Globus pallidus (tissue), 1 donor: ENCODE measurements around the gene RYR1.
"Not testable (repeated sequence)": the region's sequence is repeated elsewhere in the genome, so short reads cannot be mapped to it uniquely, and the experiment has no call there.

Source experiments
- DNase-seq: peaks from one replicate; pipeline ENCODE4 v3.0.0-alpha.2; 2015; ENCODE audit warnings: low spot score

RYR1 gene

DNA sequence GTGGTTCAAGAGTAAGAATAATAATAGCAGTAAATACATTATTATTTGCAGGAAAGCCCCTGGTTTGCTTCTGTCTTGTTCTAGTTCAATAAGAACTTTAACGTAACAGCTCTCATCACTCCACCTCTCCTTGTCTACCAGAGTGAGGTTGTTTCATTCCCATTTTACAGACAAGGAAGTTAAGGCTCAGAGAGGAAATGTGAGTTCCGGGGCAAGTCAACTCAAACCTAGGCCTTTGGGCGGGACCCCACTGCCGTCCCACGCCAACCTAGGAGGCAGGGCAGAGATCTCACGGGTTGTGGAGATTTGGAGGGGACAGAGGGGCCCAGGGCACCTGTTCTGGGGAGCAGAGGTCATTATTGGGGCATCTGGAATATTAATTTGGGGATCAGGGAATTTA, 182.8 kb downstream of the RYR1 start:
- DNase-seq, result no peak

DNA sequence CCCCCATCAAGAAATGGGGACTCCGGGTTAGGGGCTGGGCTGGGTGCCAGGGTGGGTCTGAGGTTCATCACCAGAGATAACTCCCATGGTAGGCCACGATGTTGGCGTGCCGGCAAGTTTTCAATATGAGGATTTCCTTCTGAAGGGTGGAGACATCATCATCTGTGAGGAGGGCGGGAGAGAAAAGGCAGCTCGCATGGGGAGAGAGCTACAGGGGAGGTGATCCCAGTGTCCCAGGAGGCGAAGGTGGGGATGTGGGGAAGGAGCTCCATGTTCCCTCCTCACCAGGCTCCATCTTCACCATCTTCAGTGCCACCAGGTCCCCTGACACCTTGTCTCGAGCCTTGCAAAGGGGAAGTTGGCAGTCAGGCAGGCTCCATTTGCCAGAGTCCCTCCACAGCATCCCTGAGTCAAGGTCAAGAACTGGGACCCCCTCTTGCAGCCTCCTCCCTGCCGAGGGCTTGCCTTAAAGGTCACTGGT, 183.8 kb downstream of the RYR1 start:
- DNase-seq, result no peak

DNA sequence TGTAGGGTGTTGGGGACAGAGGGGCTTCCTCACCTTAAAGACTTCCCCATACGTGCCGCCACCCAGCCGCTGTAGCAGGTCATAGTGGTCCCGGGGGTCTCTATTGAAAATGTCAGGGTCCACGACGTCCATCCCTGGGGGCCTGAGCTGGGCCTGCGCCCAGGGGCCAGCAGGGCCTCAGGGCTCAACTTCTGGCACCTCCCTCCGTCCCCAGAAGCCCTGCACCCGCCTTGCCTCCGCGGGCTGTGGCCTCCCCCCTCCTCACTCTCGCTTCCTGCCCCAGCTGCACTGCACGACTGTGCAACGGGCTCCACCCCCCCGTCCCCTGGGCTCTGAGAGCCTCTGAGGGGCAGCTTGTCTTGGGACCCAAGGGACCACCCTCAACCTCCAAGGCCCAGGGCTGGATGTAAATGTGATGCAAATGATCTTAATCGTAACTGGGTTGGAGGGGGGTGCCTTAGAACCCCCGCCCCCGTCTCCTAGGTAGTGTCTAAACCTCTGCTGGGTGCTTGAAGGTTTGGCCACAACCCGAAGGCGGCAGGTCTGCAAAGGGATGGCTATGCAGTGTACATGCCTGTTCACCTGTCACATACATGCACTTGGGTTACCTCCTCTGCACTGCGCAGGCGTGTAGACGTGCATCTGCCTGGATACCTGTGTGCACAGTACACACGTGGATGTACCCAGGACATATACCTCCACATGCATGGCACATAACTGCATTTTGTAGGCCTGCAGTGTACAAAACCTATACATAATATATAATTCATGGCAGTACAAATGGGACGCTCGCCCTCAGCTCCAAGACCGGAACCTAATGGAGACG, 184.5 kb downstream of the RYR1 start, which contains the start of gene MAP4K1:
TSS of gene MAP4K1 (minus strand) at position 190 of the 826 bp plus-strand sequence. CDS start at position 132, 58 bp downstream.
- DNase-seq, result peak; percentile 19

DNA sequence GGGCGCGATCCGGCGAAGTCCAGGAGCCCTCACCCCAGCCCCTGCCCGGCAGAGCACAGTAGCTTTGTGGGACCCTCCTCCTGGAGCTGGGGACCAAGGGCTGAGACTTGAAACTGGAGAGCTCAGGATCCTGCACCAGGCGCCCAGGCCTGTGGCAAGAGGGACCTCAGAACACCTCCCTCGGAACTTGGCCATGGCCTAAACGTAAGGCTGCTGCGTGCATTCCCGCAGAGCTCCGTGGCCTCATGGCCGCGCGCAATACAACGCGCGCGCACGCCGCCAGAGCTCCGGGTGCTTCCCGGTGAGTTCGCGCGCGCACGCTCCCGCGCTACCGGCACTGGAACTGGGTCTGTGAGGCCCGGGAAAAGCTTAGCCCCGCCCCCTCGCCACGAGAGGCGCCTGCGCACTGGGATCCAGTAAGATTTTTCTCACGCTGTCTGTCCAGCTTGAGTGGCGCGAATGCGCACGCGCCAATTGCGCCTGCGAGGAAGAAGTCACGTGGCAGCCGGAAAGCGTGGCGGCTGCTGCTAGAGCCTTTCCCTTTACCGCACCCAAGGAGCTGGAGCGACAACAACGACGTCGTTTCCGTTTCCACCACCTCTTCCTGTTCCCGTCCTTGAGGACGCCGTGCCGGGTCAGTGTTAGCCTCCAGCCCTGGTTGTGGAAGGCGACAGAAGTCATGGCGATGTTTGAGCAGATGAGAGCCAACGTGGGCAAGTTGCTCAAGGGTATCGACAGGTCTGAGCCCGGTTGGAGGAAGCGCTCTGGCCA, 185.3 kb downstream of the RYR1 start, which contains the start of gene EIF3K:
TSS of gene EIF3K (plus strand) at position 599 of the 771 bp plus-strand sequence. CDS start at position 680, 81 bp downstream.
- DNase-seq, result peak; percentile 99

DNA sequence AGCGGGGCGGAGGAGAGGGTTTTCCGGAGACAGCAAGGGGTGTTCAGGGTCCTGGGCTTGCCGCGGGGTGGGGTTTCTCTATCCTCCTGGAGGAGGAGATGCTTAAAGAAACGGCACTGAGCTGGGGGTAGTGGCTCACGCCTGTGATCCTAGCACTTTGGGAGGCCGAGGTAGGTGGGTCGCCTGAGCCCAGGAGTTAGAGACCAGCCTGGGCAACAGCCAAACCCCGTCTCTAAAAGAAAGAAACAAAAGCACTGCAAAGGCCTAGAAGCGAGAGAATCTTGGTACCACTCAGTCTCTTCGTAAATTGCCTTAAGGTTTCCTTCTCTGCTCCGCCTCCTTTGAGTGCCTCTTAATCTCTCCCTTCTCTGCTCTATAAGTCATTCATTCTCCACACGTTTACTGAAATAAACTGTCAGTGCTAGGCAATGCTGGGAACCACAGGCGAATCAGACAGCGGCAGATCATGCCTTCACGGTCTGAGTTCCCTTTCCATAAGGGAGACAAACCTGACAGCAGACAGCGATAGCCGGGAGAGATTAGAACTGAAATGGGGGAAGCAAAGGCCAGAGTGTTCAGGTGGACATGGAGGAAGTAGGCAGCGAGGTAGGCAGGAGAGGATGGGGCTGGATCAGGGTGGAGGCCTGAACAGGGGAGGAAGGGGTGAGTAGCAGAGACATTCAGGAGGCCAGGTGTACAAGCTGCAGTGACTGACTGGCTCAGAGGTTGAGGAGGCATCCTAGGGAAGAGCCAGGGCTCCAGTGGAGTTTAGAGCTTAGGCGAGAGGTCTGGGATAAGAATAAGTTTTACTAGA, 186.1 kb downstream of the RYR1 start:
- no peak for DNase-seq

DNA sequence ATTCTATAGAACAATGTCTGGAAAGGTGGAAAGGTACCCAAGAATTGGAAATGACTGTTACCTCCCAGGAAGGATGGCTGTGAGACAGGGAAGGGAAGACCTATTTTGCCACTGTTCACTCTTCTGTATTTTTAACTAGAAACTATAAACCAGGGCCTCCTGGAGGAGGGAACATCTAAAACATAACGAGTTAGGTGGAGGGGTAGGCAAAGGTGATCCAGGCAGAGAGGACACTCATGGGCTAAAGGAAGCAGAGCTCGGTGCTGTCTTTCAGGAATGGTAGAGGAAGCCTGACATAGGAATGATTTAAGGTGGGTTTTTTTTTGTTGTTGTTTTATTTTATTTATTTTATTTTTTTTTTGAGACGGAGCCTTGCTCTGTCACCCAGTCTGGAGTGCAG, 191.3 kb downstream of the RYR1 start:
- DNase-seq, result no peak

DNA sequence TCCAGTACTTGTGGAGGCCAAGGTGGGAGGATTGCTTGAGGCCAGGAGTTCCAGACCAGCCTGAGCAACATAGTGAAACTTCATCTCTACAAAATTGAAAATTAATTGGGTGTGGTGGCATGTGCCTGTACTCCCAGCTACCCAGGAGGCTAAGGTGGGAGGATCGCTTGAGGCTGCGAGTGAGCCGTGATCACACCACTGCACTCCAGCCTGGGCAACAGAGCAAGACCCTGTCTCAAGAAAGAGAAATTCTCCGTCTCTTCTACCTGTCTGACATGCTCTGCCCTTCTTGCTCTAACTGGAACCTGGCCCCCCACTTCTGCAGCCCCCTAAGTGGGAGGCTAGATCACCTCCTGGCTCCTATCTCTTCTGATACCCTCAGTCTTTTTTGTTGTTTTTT, 192.9 kb downstream of the RYR1 start:
- no peak for DNase-seq

DNA sequence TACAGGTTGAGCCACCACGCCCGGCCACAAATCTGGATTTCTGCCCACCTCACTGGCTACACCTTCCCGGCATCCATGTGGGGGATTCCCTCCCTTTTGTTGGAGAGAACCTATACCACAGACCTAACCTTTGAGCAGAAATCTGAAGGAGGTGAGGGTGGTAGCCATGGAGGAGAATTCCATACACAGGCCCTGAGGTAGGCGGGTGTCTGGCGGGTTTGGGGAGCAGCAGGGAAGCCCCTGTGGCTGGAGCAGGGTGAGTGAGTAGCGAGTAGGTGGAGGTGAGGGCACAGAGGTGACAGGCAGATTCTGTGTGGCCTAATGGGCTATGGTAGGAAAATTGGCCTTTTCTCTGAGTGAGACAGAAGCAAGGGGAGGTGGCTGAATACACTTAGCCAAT, 196.1 kb downstream of the RYR1 start:
- DNase-seq, result no peak

DNA sequence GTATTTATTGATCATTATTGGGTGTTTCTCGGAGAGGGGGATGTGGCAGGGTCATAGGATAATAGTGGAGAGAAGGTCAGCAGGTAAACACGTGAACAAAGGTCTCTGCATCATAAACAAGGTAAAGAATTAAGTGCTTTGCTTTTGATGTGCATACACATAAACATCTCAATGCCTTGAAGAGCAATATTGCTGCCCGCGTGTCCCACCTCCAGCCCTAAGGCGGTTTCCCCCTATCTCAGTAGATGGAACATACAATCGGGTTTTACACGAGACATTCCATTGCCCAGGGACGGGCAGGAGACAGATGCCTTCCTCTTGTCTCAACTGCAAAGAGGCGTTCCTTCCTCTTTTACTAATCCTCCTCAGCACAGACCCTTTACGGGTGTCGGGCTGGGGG, 197.8 kb downstream of the RYR1 start:
- not testable (repeated sequence) for DNase-seq

DNA sequence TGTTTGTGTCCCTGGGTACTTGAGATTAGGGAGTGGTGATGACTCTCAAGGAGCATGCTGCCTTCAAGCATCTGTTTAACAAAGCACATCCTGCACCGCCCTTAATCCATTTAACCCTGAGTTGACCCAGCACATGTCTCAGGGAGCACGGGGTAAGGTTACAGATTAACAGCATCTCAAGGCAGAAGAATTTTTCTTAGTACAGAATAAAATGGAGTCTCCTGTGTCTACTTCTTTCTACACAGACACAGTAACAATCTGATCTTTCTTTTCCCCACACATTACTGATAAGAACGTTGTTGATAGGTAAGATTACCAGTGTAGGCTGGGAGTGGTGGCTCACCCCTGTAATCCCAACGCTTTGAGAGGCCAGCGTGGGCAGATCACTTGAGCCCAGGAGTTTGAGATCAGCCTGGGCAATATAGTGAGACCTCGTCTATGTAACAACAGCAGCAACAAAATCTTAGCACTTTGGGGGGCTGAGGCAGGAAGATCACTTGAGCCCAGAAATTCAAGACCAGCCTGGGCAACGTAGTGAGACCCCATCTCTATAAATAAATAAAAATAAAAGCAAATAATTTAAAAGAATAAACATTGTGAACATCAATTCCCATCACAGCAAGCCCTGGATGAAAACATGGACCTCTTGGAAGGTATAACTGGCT, 198.5 kb downstream of the RYR1 start:
- DNase-seq, result not testable (repeated sequence)

DNA sequence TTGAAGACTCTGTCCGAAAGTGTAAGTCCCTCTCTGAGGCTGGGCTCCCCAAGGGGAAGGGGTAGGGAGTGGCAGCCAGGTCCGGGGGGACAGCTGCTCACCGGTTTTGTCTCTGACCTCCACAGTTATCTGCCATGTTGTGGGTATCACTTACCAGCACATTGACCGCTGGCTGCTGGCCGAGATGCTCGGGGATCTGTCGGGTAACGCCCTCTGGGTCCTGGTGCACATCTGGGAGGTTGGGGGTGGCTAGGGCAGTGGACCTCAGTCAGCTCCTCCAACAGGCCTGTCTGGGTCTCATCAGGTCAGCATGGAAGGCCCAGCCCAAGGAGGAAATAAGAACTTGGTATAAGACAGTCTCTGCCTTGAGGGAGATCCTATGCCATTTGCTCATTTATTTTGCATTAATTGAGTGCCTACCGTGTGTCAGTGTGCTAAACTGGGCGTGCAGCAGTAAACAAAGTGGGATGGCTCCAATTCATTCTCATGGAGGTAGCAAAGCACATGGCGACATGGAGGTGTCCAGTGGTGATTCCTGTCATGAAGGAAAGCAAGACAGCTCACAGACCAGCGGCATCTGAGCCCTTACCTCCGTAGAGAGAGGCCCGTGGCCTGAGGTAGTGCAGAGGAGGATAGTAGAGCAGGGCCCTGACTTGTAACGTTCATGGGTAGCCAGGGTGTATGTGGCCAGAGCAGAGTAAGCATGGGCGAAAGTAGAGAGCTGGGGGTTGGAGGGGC, 199.2 kb downstream of the RYR1 start:
- no peak for DNase-seq

DNA sequence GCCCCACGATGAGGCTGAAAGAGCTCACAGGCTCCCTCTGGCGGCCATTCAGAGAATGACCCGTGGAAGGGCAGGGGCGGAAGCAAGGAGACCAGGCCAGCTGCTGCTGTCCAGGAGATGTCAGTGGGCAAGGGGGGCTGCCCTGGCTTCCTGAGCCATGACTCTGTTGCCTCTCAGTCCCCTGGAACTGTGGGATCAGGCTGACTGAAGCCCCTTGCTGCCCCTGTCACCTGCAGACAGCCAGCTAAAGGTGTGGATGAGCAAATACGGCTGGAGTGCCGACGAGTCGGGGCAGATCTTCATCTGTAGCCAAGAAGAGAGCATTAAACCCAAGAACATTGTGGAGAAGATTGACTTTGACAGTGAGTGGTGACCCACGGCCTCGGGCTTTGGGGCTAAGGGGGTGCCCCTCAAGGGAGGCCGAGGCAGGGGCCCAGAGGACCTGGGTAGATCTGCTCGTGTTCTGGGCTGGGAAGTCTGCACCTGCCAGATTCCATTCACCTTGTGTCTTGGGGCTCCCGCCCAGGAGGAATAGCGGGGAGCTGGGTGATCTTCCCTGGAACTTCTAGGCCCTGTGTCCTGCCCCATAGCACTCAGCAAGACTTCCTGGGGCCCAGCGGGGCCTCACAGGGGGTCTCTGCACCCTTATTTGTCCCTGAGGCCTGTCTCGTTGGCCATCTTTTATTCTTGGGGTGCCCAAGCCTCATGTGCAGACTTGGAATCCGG, 201.4 kb downstream of the RYR1 start:
- DNase-seq, result no peak

DNA sequence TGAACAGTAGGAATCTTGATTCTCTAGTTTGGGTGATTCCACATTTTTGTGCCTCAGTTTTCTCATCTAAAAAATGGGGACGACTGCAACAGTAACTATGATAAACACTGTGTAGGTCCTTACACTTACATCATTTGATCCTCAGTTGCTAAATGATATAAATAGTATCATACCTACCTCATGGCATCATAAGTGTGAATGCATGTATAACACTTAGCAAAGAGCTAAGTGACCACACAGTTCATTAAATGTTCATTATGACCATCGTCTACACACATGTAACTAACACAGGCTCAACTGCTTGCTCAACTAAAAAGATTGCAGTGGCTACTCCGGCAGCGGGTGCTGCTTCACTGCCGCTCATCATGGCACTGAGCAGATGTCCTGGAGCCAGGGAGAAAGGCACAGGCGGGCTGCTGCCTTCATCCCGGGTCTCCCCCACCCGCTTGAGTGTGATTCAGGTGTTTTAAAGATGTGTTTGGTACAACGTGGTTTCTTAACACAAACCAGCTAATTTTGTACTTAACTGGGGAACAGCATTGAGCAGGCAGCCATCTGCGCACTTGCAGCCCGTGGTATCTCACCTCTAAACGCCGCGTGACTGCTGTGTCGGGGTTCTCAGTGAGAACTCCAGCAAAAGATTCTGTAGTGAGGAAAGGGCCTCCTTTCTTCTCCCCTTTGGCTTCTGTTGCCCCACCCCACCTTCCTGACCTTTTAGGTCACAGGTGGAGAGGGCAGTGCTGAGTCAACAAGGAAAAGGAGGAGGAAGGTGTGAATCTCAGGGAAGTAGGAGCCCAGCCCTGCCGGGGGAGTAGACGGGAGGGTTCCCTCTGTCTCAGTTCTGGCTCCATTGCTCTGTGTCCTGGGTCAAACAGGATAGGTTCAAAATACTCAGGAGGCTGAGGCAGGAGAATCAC, 202.2 kb downstream of the RYR1 start:
- DNase-seq, result no peak
